K562 (cell line): ENCODE data around the gene ATP6V0E1. TPM values are rescaled to one million over a fixed set of nuclear protein-coding genes. Genes with fewer than 3 reads are reported as not detected.
A peak's percentile ranks its signal among the peaks of the same experiment; 100 is the strongest.

ENCODE experiments used
- FOXM1 ChIP-seq, 2 experiments: fragments of 450-650 bp in 1 of 2; sonication (generic) in 1 of 2; formaldehyde crosslinking in 1 of 2; IDR thresholded peaks; 2 replicates each; pipeline versions ENCODE4 v1.6.1 to v1.9.0; 2017 to 2022; ENCODE audit warnings: low read depth in 2 of 2, mild to moderate bottlenecking in 2 of 2, missing genetic modification reagents in 1 of 2, moderate library complexity in 1 of 2
- GATAD2A ChIP-seq: fragments of 450-650 bp; IDR thresholded peaks from 2 replicates; pipeline ENCODE4 v1.6.1; 2017
- HSF4 ChIP-seq: fragments of 250-450 bp; sonication (Bioruptor Pico); IDR thresholded peaks from 2 replicates; pipeline ENCODE4 v2.1.2; 2022; ENCODE audit warnings: mild to moderate bottlenecking, moderate library complexity, borderline replicate concordance
- NFIC ChIP-seq: fragments of 450-650 bp; IDR thresholded peaks from 2 replicates; pipeline ENCODE4 v1.6.1; 2017; ENCODE audit warnings: mild to moderate bottlenecking, inconsistent platforms
- RFX1 ChIP-seq: fragments of 450-650 bp; IDR thresholded peaks from 2 replicates; pipeline ENCODE4 v1.6.1; 2016; ENCODE audit warnings: mild to moderate bottlenecking, moderate library complexity
- RFX7 ChIP-seq: fragments of 250-450 bp; sonication (Bioruptor Pico); IDR thresholded peaks from 2 replicates; pipeline ENCODE4 v1.5.1; 2021; ENCODE audit warnings: mild to moderate bottlenecking
- SIN3B ChIP-seq: fragments of 450-650 bp; IDR thresholded peaks from 2 replicates; pipeline ENCODE4 v1.6.1; 2017; ENCODE audit warnings: low read depth, mild to moderate bottlenecking, moderate library complexity
- TCF3 ChIP-seq: sonication (generic); formaldehyde crosslinking; IDR thresholded peaks from 2 replicates; pipeline ENCODE4 v1.4.0; 2020; ENCODE audit warnings: mild to moderate bottlenecking, missing genetic modification reagents
- ZNF507 ChIP-seq: conservative IDR thresholded peaks from 2 replicates; pipeline ENCODE4 v1.6.1; 2017; ENCODE audit warnings: missing genetic modification characterization, missing compliant biosample characterization
- ZNF79 ChIP-seq: fragments of 250-450 bp; sonication (Bioruptor Pico); IDR thresholded peaks from 2 replicates; pipeline ENCODE4 v1.4.0; 2020; ENCODE audit warnings: low read depth, mild to moderate bottlenecking, moderate library complexity
- polyA plus RNA-seq, 8 experiments: library from polyadenylated mRNA; depleted of rRNA in 4 of 8; stranded (reverse) in 5 of 8; unstranded in 3 of 8; fragments of >200 nt; fragmentation: Nextera tagmentation in 2 of 8; fragmentation: Illumina TruSeq in 1 of 8; extraction: Ambion mirVana in 2 of 8; extraction: Trizol in 1 of 8; gene quantifications; 2 replicates each; pipeline versions ENCODE4 v1.2.1 to v1.2.3, GENCODE V29; 2011 to 2014; ENCODE audit warnings: inconsistent platforms in 1 of 8, missing spikeins in 1 of 8
- total RNA-seq, 7 experiments: library from RNA; depleted of rRNA in 6 of 7; stranded (reverse); fragments of >200 nt in 6 of 7; fragmentation: Illumina TruSeq in 2 of 7; extraction: Trizol in 2 of 7; gene quantifications; 2 replicates each; pipeline versions ENCODE4 v1.2.1 to v1.2.3, GENCODE V29; 2011 to 2021; ENCODE audit warnings: low replicate concordance in 1 of 7
- TF ChIP-seq, protein P1 (sequence below): sonication (generic); formaldehyde crosslinking; IDR thresholded peaks from 2 replicates; pipeline ENCODE4 v1.8.0; 2023; ENCODE audit warnings: mild to moderate bottlenecking, missing genetic modification reagents
- TF ChIP-seq, protein P2 (sequence below): sonication (generic); formaldehyde crosslinking; IDR thresholded peaks from 2 replicates; pipeline ENCODE4 v1.8.0; 2022; ENCODE audit warnings: missing genetic modification reagents, mild to moderate bottlenecking, moderate library complexity, borderline replicate concordance
- TF ChIP-seq, protein P3 (sequence below): sonication (generic); formaldehyde crosslinking; IDR thresholded peaks from 2 replicates; pipeline ENCODE4 v1.8.0; 2023; ENCODE audit warnings: missing genetic modification reagents, mild to moderate bottlenecking, borderline replicate concordance

ATP6V0E1 gene
- total and polyA plus RNA-seq, 9 of the 15 experiments (the other 6 are each of a cell fraction or from before 2014, with no cell fraction given), result 63.8 to 395 (median 112) TPM

DNA sequence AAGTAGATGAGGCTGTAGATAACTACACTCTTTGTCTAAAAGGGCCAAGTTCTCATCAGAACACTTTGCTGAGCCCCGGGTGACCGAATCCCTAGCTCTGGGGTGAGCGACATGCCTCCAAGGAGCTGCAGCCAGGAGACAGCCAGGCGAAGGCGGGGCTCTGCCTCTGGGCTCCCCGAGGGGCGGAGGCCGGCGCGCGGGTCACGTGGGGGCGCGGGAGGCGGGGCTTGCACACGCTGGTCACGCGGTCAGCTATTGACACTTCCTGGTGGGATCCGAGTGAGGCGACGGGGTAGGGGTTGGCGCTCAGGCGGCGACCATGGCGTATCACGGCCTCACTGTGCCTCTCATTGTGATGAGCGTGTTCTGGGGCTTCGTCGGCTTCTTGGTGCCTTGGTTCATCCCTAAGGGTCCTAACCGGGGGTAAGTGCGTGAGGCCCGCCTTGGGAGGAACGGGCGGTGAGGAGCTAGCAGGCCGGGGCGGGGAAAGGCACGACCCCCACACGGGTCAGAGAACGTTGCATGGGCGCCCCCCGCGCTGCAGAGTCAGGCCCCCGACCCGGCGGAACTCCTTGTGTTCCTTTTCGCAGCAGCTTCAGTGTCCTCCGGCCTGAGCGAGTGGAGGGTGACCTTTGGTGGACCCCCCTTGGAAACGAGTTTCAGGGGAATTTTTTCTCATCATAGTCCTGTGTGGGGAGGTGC is at the start of gene ATP6V0E1 (continued):
- TF ChIP-seq, protein P1, sequence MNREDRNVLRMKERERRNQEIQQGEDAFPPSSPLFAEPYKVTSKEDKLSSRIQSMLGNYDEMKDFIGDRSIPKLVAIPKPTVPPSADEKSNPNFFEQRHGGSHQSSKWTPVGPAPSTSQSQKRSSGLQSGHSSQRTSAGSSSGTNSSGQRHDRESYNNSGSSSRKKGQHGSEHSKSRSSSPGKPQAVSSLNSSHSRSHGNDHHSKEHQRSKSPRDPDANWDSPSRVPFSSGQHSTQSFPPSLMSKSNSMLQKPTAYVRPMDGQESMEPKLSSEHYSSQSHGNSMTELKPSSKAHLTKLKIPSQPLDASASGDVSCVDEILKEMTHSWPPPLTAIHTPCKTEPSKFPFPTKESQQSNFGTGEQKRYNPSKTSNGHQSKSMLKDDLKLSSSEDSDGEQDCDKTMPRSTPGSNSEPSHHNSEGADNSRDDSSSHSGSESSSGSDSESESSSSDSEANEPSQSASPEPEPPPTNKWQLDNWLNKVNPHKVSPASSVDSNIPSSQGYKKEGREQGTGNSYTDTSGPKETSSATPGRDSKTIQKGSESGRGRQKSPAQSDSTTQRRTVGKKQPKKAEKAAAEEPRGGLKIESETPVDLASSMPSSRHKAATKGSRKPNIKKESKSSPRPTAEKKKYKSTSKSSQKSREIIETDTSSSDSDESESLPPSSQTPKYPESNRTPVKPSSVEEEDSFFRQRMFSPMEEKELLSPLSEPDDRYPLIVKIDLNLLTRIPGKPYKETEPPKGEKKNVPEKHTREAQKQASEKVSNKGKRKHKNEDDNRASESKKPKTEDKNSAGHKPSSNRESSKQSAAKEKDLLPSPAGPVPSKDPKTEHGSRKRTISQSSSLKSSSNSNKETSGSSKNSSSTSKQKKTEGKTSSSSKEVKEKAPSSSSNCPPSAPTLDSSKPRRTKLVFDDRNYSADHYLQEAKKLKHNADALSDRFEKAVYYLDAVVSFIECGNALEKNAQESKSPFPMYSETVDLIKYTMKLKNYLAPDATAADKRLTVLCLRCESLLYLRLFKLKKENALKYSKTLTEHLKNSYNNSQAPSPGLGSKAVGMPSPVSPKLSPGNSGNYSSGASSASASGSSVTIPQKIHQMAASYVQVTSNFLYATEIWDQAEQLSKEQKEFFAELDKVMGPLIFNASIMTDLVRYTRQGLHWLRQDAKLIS, result peak; percentile 69; the same call in 1 of the 2 replicates
- TF ChIP-seq SIN3B (no peak), FOXM1 (IDR thresholded peaks at IDR 0.05; ENCODE audit: low read depth) (no peak), FOXM1 (CRISPR knock-in tag; IDR thresholded peaks at IDR 0.05; ENCODE audit: low read depth) (no peak), HSF4 (CRISPR knock-in tag) (no peak), NFIC (no peak; the same call in 1 of the 2 replicates), ZNF507 (tag) (no peak), RFX7 (CRISPR knock-in tag) (no peak), GATAD2A (no peak), TCF3 (CRISPR knock-in tag) (no peak), RFX1 (peak; percentile 61), ZNF79 (CRISPR knock-in tag) (no peak)
- TF ChIP-seq, protein P2, sequence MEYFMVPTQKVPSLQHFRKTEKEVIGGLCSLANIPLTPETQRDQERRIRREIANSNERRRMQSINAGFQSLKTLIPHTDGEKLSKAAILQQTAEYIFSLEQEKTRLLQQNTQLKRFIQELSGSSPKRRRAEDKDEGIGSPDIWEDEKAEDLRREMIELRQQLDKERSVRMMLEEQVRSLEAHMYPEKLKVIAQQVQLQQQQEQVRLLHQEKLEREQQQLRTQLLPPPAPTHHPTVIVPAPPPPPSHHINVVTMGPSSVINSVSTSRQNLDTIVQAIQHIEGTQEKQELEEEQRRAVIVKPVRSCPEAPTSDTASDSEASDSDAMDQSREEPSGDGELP (CRISPR knock-in tag), result peak; percentile 70; the same call in 1 of the 2 replicates
- TF ChIP-seq, protein P3, sequence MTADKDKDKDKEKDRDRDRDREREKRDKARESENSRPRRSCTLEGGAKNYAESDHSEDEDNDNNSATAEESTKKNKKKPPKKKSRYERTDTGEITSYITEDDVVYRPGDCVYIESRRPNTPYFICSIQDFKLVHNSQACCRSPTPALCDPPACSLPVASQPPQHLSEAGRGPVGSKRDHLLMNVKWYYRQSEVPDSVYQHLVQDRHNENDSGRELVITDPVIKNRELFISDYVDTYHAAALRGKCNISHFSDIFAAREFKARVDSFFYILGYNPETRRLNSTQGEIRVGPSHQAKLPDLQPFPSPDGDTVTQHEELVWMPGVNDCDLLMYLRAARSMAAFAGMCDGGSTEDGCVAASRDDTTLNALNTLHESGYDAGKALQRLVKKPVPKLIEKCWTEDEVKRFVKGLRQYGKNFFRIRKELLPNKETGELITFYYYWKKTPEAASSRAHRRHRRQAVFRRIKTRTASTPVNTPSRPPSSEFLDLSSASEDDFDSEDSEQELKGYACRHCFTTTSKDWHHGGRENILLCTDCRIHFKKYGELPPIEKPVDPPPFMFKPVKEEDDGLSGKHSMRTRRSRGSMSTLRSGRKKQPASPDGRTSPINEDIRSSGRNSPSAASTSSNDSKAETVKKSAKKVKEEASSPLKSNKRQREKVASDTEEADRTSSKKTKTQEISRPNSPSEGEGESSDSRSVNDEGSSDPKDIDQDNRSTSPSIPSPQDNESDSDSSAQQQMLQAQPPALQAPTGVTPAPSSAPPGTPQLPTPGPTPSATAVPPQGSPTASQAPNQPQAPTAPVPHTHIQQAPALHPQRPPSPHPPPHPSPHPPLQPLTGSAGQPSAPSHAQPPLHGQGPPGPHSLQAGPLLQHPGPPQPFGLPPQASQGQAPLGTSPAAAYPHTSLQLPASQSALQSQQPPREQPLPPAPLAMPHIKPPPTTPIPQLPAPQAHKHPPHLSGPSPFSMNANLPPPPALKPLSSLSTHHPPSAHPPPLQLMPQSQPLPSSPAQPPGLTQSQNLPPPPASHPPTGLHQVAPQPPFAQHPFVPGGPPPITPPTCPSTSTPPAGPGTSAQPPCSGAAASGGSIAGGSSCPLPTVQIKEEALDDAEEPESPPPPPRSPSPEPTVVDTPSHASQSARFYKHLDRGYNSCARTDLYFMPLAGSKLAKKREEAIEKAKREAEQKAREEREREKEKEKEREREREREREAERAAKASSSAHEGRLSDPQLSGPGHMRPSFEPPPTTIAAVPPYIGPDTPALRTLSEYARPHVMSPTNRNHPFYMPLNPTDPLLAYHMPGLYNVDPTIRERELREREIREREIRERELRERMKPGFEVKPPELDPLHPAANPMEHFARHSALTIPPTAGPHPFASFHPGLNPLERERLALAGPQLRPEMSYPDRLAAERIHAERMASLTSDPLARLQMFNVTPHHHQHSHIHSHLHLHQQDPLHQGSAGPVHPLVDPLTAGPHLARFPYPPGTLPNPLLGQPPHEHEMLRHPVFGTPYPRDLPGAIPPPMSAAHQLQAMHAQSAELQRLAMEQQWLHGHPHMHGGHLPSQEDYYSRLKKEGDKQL (CRISPR knock-in tag), result no peak
